IMR-90 (cell line): ENCODE data around the gene RIMS4. TPM values are rescaled to one million over a fixed set of nuclear protein-coding genes. Genes with fewer than 3 reads are reported as not detected.

Experiments
- ATAC-seq: fragments of 200-7000 bp; cut with Tn5 transposase; 2 replicates; pipeline ENCODE4 v1.9.1; 2020; ENCODE audit warnings: low read depth, mild to moderate bottlenecking, moderate library complexity
- BruUV-seq: library from RNA; stranded (reverse); fragments of 400-500 nt; replicated peaks from 2 replicates; lab custom pipeline; 2021; lab: Mats Ljungman, UMichigan
- CTCF ChIA-PET: fragments of 300-600 bp; formaldehyde crosslinking; extraction: SDS; loops from one replicate; lab custom pipeline; 2021; ENCODE audit warnings: antibody characterized with exemption; lab: Yijun Ruan, JAX
- POLR2A ChIA-PET: fragments of 300-600 bp; sonication (Branson Sonifier 250); formaldehyde crosslinking; loops from one replicate; lab custom pipeline; 2022; ENCODE audit warnings: antibody characterized with exemption; ENCODE audit not compliant: unreplicated experiment; lab: Charles Lee
- DNase-seq: peaks from one replicate; pipeline ENCODE4 v3.0.0; 2013
- H2AFZ ChIP-seq: replicated peaks from 2 replicates; pipeline ENCODE3; 2013; ENCODE audit warnings: low read length, mild to moderate bottlenecking; ENCODE audit not compliant: poor library complexity
- H2AK5ac ChIP-seq: 2 replicates; pipeline ENCODE4 v1.6.1; 2013; ENCODE audit warnings: low read depth, low read length, inconsistent platforms
- H2AK9ac ChIP-seq: replicated peaks from 2 replicates; pipeline ENCODE3; 2013; ENCODE audit warnings: mild to moderate bottlenecking, low read depth, low read length, moderate library complexity; ENCODE audit not compliant: poor library complexity
- H2BK120ac ChIP-seq: 2 replicates; pipeline ENCODE4 v1.6.1; 2013; ENCODE audit warnings: low read depth, low read length, inconsistent platforms
- H2BK15ac ChIP-seq: 3 replicates; pipeline ENCODE4 v1.6.1; 2013; ENCODE audit warnings: low read depth, low read length, inconsistent platforms
- H2BK20ac ChIP-seq: 2 replicates; pipeline ENCODE4 v1.6.1; 2013; ENCODE audit warnings: low read depth, mild to moderate bottlenecking, inconsistent platforms, low read length, moderate library complexity
- H2BK5ac ChIP-seq: 2 replicates; pipeline ENCODE4 v1.6.1; 2013; ENCODE audit warnings: mild to moderate bottlenecking, low read depth, low read length, inconsistent platforms; ENCODE audit not compliant: poor library complexity, severe bottlenecking
- H3K14ac ChIP-seq: replicated peaks from 2 replicates; pipeline ENCODE4 v1.6.1; 2013; ENCODE audit warnings: low read depth, low read length, inconsistent platforms
- H3K18ac ChIP-seq: 2 replicates; pipeline ENCODE4 v1.6.1; 2013; ENCODE audit warnings: low read depth, low read length, control low read depth
- H3K23ac ChIP-seq: 2 replicates; pipeline ENCODE4 v1.6.1; 2013; ENCODE audit warnings: low read depth, low read length, inconsistent platforms
- H3K27ac ChIP-seq: 2 replicates; pipeline ENCODE4 v1.5.1; 2013; ENCODE audit warnings: mild to moderate bottlenecking, control low read depth, low read length; ENCODE audit not compliant: insufficient read depth
- H3K27me3 ChIP-seq: 2 replicates; pipeline ENCODE4 v1.6.1; 2013; ENCODE audit warnings: low read length; ENCODE audit not compliant: control insufficient read depth, insufficient read depth
- H3K36me3 ChIP-seq: 2 replicates; pipeline ENCODE4 v1.6.1; 2013; ENCODE audit warnings: low read length, mixed read lengths; ENCODE audit not compliant: control insufficient read depth, insufficient read depth
- H3K4ac ChIP-seq: 2 replicates; pipeline ENCODE4 v1.6.1; 2013; ENCODE audit warnings: low read depth, low read length, inconsistent platforms
- H3K4me1 ChIP-seq: 2 replicates; pipeline ENCODE4 v1.6.1; 2013; ENCODE audit warnings: low read length, mixed read lengths; ENCODE audit not compliant: control insufficient read depth, insufficient read depth
- H3K4me2 ChIP-seq: 2 replicates; pipeline ENCODE4 v1.6.1; 2013; ENCODE audit warnings: low read depth, mild to moderate bottlenecking, control low read depth, low read length, moderate library complexity
- H3K4me3 ChIP-seq: 2 replicates; pipeline ENCODE4 v1.5.1; 2013; ENCODE audit warnings: low read depth, mild to moderate bottlenecking, control low read depth, low read length, moderate library complexity; ENCODE audit not compliant: insufficient read depth
- H3K56ac ChIP-seq: 2 replicates; pipeline ENCODE4 v1.6.1; 2013; ENCODE audit warnings: low read length, inconsistent platforms; ENCODE audit not compliant: insufficient read depth; ENCODE audit errors: extremely low read depth
- H3K79me1 ChIP-seq, 2 experiments: 2 replicates each; pipeline ENCODE4 v1.6.1; 2013; ENCODE audit warnings: low read length in 2 of 2, inconsistent platforms in 1 of 2, low read depth in 1 of 2
- H3K9ac ChIP-seq: 2 replicates; pipeline ENCODE4 v1.6.1; 2013; ENCODE audit warnings: low read depth, low read length, control low read depth
- H3K9me1 ChIP-seq: 2 replicates; pipeline ENCODE4 v1.6.1; 2013; ENCODE audit warnings: low read length, inconsistent platforms; ENCODE audit not compliant: insufficient read depth
- H3K9me3 ChIP-seq: 2 replicates; pipeline ENCODE4 v1.6.1; 2013; ENCODE audit warnings: low read length; ENCODE audit not compliant: control insufficient read depth, insufficient read depth
- H4K20me1 ChIP-seq: 2 replicates; pipeline ENCODE4 v1.6.1; 2013; ENCODE audit warnings: low read length, inconsistent platforms; ENCODE audit not compliant: insufficient read depth
- H4K5ac ChIP-seq: 2 replicates; pipeline ENCODE4 v1.6.1; 2013; ENCODE audit warnings: mild to moderate bottlenecking, low read depth, low read length, control low read depth
- H4K8ac ChIP-seq, 2 experiments: 2 replicates each; pipeline ENCODE4 v1.6.1; 2013; ENCODE audit warnings: low read depth in 2 of 2, low read length in 2 of 2, control low read depth in 1 of 2, inconsistent platforms in 1 of 2
- H4K91ac ChIP-seq: 2 replicates; pipeline ENCODE4 v1.6.1; 2013; ENCODE audit warnings: low read depth, low read length, inconsistent platforms; ENCODE audit not compliant: insufficient read depth
- BHLHE40 ChIP-seq: fragments of 150-350 bp; IDR thresholded peaks from 2 replicates; pipeline ENCODE4 v1.6.1; 2016; ENCODE audit warnings: mild to moderate bottlenecking, low read depth, low read length
- CEBPB ChIP-seq: IDR thresholded peaks from 2 replicates; pipeline ENCODE4 v1.6.1; 2012; ENCODE audit warnings: low read depth, low read length, improper control_type of control experiment
- CHD1 ChIP-seq: IDR thresholded peaks from 2 replicates; pipeline ENCODE4 v1.6.1; 2012; ENCODE audit warnings: low read depth, low read length, improper control_type of control experiment
- CTCF ChIP-seq: conservative IDR thresholded peaks from 2 replicates; pipeline ENCODE4 v1.5.1; 2012; ENCODE audit warnings: mild to moderate bottlenecking, low read depth, low read length, improper control_type of control experiment
- ELK1 ChIP-seq: fragments of 150-350 bp; IDR thresholded peaks from 2 replicates; pipeline ENCODE4 v1.6.1; 2016; ENCODE audit warnings: low read depth, mild to moderate bottlenecking, low read length, moderate library complexity, borderline replicate concordance
- FOS ChIP-seq: fragments of 150-350 bp; IDR thresholded peaks from 2 replicates; pipeline ENCODE4 v1.6.1; 2016; ENCODE audit warnings: low read depth, low read length
- MAFK ChIP-seq: IDR thresholded peaks from 2 replicates; pipeline ENCODE4 v1.6.1; 2012; ENCODE audit warnings: low read depth, low read length, improper control_type of control experiment
- MAZ ChIP-seq: IDR thresholded peaks from 2 replicates; pipeline ENCODE4 v1.6.1; 2012; ENCODE audit warnings: low read depth, mild to moderate bottlenecking, low read length, improper control_type of control experiment, moderate library complexity, borderline replicate concordance
- MXI1 ChIP-seq: IDR thresholded peaks from 2 replicates; pipeline ENCODE4 v1.6.1; 2012; ENCODE audit warnings: low read depth, mild to moderate bottlenecking, low read length, moderate library complexity, borderline replicate concordance
- NFE2L2 ChIP-seq: fragments of 150-350 bp; IDR thresholded peaks from 2 replicates; pipeline ENCODE4 v1.6.1; 2016; ENCODE audit warnings: low read depth, mild to moderate bottlenecking, low read length
- POLR2A ChIP-seq: IDR thresholded peaks from 2 replicates; pipeline ENCODE4 v1.6.1; 2012; ENCODE audit warnings: mild to moderate bottlenecking, low read depth, low read length
- RAD21 ChIP-seq: IDR thresholded peaks from 2 replicates; pipeline ENCODE4 v1.6.1; 2012; ENCODE audit warnings: low read length, improper control_type of control experiment
- RCOR1 ChIP-seq: IDR thresholded peaks from 2 replicates; pipeline ENCODE4 v1.6.1; 2012; ENCODE audit warnings: mild to moderate bottlenecking, low read length, improper control_type of control experiment; ENCODE audit not compliant: insufficient replicate concordance
- RFX5 ChIP-seq: IDR thresholded peaks from 2 replicates; pipeline ENCODE4 v1.8.0; 2012; ENCODE audit warnings: low read depth, mild to moderate bottlenecking, low read length, moderate library complexity
- SMC3 ChIP-seq: fragments of 150-350 bp; IDR thresholded peaks from 2 replicates; pipeline ENCODE4 v1.6.1; 2016; ENCODE audit warnings: low read depth, mild to moderate bottlenecking, antibody characterized with exemption, low read length, moderate library complexity
- USF2 ChIP-seq: fragments of 150-350 bp; IDR thresholded peaks from 2 replicates; pipeline ENCODE4 v1.6.1; 2017; ENCODE audit warnings: mild to moderate bottlenecking, antibody characterized with exemption, low read length, low read depth
- dilution Hi-C: fragments of 300-500 bp; cut with HindIII; formaldehyde crosslinking; loops from one replicate; pipeline ENCODE4 v1.14.3; 2018; ENCODE audit warnings: low sequenced_read_pairs; ENCODE audit not compliant: unreplicated experiment
- in situ Hi-C: fragments of 300-500 bp; cut with MboI; formaldehyde crosslinking; loops from 3 replicates; pipeline ENCODE4 v1.14.3; 2019; ENCODE audit warnings: low sequenced_read_pairs, inconsistent platforms, mixed read lengths
- intact Hi-C: fragments of 100-400 bp; cut with micrococcal nuclease; formaldehyde crosslinking; loops from 2 replicates; pipeline ENCODE4 v1.10.0; 2022
- polyA plus RNA-seq, 3 experiments: library from polyadenylated mRNA; depleted of rRNA; stranded (reverse); fragments of >200 nt; gene quantifications; 2 replicates each; pipeline ENCODE4 v1.2.3, GENCODE V29; 2012; ENCODE audit warnings: low replicate concordance in 1 of 3
- total RNA-seq: library from RNA; depleted of rRNA; stranded (reverse); fragments of >200 nt; gene quantifications from 2 replicates; pipeline ENCODE4 v1.2.3, GENCODE V29; 2012

The RIMS4 gene
- total and polyA plus RNA-seq, 2 of the 4 experiments (the other 2 are of a cell fraction) = not detected

- Histone ChIP-seq H4K5ac (no peak overlapping the region), H3K23ac (no peak overlapping the region), H2AFZ (no peak overlapping the region), H3K4me3 (no peak overlapping the region), H2BK20ac (no peak overlapping the region), H3K27ac (no peak overlapping the region), H3K4ac (no peak overlapping the region), H2BK120ac (no peak overlapping the region), H4K20me1 (no peaks in the 10 kb centered on the region), H3K9ac (no peak overlapping the region), H4K8ac (no peak overlapping the region), H4K91ac (no peak overlapping the region), H2BK5ac (no peak overlapping the region), H3K9me1 (no peaks in the 10 kb centered on the region), H3K56ac (no peak overlapping the region), H3K14ac (no peak overlapping the region), H3K36me3 (no peaks in the 10 kb centered on the region), H3K79me1 (no peaks in the 10 kb centered on the region), H2BK15ac (no peak overlapping the region), H3K4me2 (no peak overlapping the region), H2AK5ac (no peak overlapping the region), H3K4me1 (no peaks in the 10 kb centered on the region), H2AK9ac (no peak overlapping the region), H3K27me3 (peaks cover 10% of the 10 kb centered on the region), H3K18ac (no peak overlapping the region), H3K9me3 (0 out of 2 replicates have a peak, but pooled peaks cover 2% of the 10 kb centered on the region)
- DNase-seq (no peak), ATAC-seq (no peak)
- POLR2A ChIA-PET = no interaction called here
- no TSS peak for BruUV-seq
- dilution Hi-C loops (no loop called here), intact Hi-C loops (no loop called here), in situ Hi-C loops (no loop called here)
- CTCF ChIA-PET = no interaction called here
- TF ChIP-seq ELK1 (no peak), CHD1 (no peak), FOS (no peak), MAZ (no peak), CEBPB (no peak), RCOR1 (no peak), NFE2L2 (no peak), USF2 (no peak), MXI1 (no peak), MAFK (no peak), CTCF (no peak), BHLHE40 (no peak), RAD21 (no peak), SMC3 (no peak), RFX5 (no peak), POLR2A (no peak)
Measured at GRCh38 chr20:44830523-44830922, 20.2 kb upstream of the RIMS4 start.
